Nephron progenitor cell (in vitro differentiated cells): ENCODE results near the gene GMPPA.
A peak's percentile ranks its signal among the peaks of the same experiment; 100 is the strongest.

ENCODE experiments used
- DNase-seq: peaks from one replicate; pipeline ENCODE4 v3.0.0; 2021
- H3K27ac Mint-ChIP-seq: 2 replicates; pipeline ENCODE4 v1.8.0; 2021; ENCODE audit warnings: mild to moderate bottlenecking, moderate library complexity, mixed read lengths
- H3K27me3 Mint-ChIP-seq: 2 replicates; pipeline ENCODE4 v1.8.0; 2021; ENCODE audit warnings: mild to moderate bottlenecking, low read depth, mixed read lengths; ENCODE audit not compliant: poor library complexity
- H3K36me3 Mint-ChIP-seq: 2 replicates; pipeline ENCODE4 v1.8.0; 2021; ENCODE audit warnings: low read depth, mixed read lengths
- H3K4me1 Mint-ChIP-seq: 2 replicates; pipeline ENCODE4 v1.8.0; 2021; ENCODE audit warnings: mixed read lengths
- H3K4me3 Mint-ChIP-seq: 2 replicates; pipeline ENCODE4 v1.8.0; 2021; ENCODE audit warnings: mild to moderate bottlenecking, moderate library complexity, mixed read lengths
- H3K9me3 Mint-ChIP-seq: 2 replicates; pipeline ENCODE4 v1.8.0; 2021; ENCODE audit warnings: mild to moderate bottlenecking, moderate library complexity, mixed read lengths
- TF ChIP-seq, protein P1 (sequence below): fragments of 200-600 bp; sonication (generic); IDR thresholded peaks from 2 replicates; pipeline ENCODE4 v1.5.0; 2021; ENCODE audit warnings: antibody characterized with exemption

Gene GMPPA

GRCh38 chr2:219492575-219492974, 6.1 kb upstream of the GMPPA start:
- H3K27ac Mint-ChIP-seq = no peak overlapping the region
- H3K27me3 Mint-ChIP-seq = peaks cover 83% of the 10 kb centered on the region
- H3K9me3 Mint-ChIP-seq = no peaks in the 10 kb centered on the region
- no peaks in the 10 kb centered on the region for H3K36me3 Mint-ChIP-seq
- TF ChIP-seq, protein P1, sequence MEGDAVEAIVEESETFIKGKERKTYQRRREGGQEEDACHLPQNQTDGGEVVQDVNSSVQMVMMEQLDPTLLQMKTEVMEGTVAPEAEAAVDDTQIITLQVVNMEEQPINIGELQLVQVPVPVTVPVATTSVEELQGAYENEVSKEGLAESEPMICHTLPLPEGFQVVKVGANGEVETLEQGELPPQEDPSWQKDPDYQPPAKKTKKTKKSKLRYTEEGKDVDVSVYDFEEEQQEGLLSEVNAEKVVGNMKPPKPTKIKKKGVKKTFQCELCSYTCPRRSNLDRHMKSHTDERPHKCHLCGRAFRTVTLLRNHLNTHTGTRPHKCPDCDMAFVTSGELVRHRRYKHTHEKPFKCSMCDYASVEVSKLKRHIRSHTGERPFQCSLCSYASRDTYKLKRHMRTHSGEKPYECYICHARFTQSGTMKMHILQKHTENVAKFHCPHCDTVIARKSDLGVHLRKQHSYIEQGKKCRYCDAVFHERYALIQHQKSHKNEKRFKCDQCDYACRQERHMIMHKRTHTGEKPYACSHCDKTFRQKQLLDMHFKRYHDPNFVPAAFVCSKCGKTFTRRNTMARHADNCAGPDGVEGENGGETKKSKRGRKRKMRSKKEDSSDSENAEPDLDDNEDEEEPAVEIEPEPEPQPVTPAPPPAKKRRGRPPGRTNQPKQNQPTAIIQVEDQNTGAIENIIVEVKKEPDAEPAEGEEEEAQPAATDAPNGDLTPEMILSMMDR = no peak
- no peak for DNase-seq
- H3K4me1 Mint-ChIP-seq = peaks cover 30% of the 10 kb centered on the region
- H3K4me3 Mint-ChIP-seq = no peak overlapping the region

- no peaks in the 10 kb centered on the region for H3K9me3 Mint-ChIP-seq
- H3K4me1 Mint-ChIP-seq = peaks cover 28% of the 10 kb centered on the region
- no peak for DNase-seq
- H3K4me3 Mint-ChIP-seq = no peak overlapping the region
- TF ChIP-seq, protein P1 = no peak
- H3K27me3 Mint-ChIP-seq = peaks cover 83% of the 10 kb centered on the region
- H3K27ac Mint-ChIP-seq = no peak overlapping the region
- no peaks in the 10 kb centered on the region for H3K36me3 Mint-ChIP-seq
Measured at GRCh38 chr2:219493086-219493485, 5.6 kb upstream of the GMPPA start.

DNA sequence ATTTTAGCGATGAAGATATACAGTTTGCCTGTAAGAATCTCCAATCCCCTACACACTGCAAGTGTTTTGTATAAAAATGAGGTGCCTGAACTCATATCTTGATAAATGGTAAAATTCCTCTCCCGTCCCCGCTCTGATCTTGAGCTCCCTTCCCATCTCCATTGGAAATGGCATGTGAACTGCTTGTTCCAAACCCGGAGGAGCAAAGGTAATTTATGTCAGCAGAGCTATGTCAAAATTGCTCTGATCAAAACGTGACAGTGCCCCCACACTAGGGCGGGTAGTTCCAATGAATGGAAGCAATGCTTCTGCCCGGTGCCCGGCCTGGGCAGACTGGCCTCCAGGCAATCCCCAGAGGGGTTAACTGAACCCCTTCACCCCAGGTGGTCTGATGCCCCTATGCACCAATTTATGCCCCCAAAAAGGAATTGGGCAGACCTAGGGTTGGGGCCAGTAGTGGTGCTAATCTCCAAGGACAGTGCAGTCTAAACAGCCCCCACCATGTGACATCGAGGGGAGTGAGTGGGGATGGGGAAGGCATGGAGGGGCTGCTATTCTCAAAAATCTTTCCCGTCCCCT, 3.6 kb upstream of the GMPPA start:
- Mint-ChIP-seq H3K4me1 (peaks cover 43% of the 10 kb centered on the region), H3K4me3 (no peak overlapping the region), H3K36me3 (no peaks in the 10 kb centered on the region), H3K27me3 (peaks cover 89% of the 10 kb centered on the region), H3K9me3 (no peaks in the 10 kb centered on the region), H3K27ac (no peak overlapping the region)
- TF ChIP-seq, protein P1 = peak; percentile 58
- DNase-seq = no peak

DNA sequence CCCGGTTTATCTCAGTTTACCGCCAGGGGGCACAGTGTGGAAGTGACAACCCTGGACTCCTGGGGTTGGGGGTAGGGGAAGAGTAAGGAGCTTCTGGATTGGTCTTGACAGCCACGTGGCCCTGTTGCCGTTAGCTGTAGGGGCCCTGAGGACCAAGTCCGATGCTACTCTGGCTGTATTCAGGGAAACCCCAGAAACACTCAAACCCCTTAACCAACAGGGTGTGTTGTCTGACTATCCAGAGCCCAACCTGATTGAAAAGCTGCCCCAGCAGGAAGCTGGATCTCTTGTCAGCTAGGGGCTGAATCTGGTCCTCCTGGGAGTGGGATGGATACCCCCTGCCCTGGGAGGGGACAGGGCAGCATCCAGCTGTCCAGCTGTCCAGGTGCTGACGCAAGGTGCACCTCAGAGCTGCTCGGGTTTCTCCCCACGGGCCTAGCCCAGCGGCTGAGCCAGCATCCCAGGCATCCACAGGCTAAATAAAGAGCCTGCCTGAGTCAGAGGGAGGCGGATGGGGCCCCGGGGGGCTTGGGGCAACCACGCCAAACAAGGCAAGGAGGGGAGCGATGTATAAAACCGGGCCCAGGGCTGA, 3.1 kb upstream of the GMPPA start:
- DNase-seq = peak; percentile 78
- Mint-ChIP-seq H3K4me1 (peaks cover 48% of the 10 kb centered on the region), H3K4me3 (no peak overlapping the region), H3K27me3 (peaks cover 83% of the 10 kb centered on the region), H3K27ac (no peak overlapping the region), H3K9me3 (no peaks in the 10 kb centered on the region), H3K36me3 (no peaks in the 10 kb centered on the region)
- TF ChIP-seq, protein P1 = no peak

GRCh38 chr2:219496247-219496824, 2.4 kb upstream of the GMPPA start:
- Mint-ChIP-seq H3K9me3 (no peaks in the 10 kb centered on the region), H3K4me1 (peaks cover 56% of the 10 kb centered on the region), H3K4me3 (peak overlapping the region; percentile 70), H3K36me3 (no peaks in the 10 kb centered on the region), H3K27me3 (peaks cover 79% of the 10 kb centered on the region), H3K27ac (no peak overlapping the region)
- TF ChIP-seq, protein P1 = no peak
- no peak for DNase-seq
